K562 (cell line): ENCODE results near the gene KRTAP5-4. TPM values are rescaled to one million over a fixed set of nuclear protein-coding genes. Genes with fewer than 3 reads are reported as not detected.

Experiments
- ATAC-seq: fragments of 200-7000 bp; cut with Tn5 transposase; 3 replicates; pipeline ENCODE4 v1.9.1; 2020; ENCODE audit warnings: moderate library complexity
- BruUV-seq: library from RNA; stranded (reverse); fragments of 400-500 nt; replicated peaks from 2 replicates; lab custom pipeline; 2021; lab: Mats Ljungman, UMichigan
- CTCF ChIA-PET: fragments of 300-600 bp; formaldehyde crosslinking; extraction: SDS; loops from one replicate; lab custom pipeline; 2021; ENCODE audit warnings: low intra/inter-chr PET ratio; lab: Yijun Ruan, JAX
- POLR2A ChIA-PET: fragments of 300-600, 350-650 bp; sonication (Branson Sonifier 250); formaldehyde crosslinking; extraction: SDS; loops from one replicate; lab custom pipeline; 2021; ENCODE audit warnings: antibody characterized with exemption, inconsistent platforms; lab: Yijun Ruan, JAX
- DNase-seq, 4 experiments: peaks; one replicate each; pipeline versions ENCODE4 v3.0.0 to v3.0.0-alpha.2; 2011 to 2018; ENCODE audit warnings: low spot score in 3 of 4, mixed read lengths in 3 of 4; ENCODE audit errors: extremely low read depth in 1 of 4
- FAIRE-seq: peaks from 2 replicates; lab custom pipeline; 2011; peaks lifted over from hg19 to GRCh38; lab: Jason Lieb, UNC
- H2AFZ ChIP-seq: 2 replicates; pipeline ENCODE4 v1.6.0; 2011; ENCODE audit warnings: low read depth, low read length, control low read depth, inconsistent platforms
- H3K27ac ChIP-seq: fragments of 200-600 bp; 3 replicates; pipeline ENCODE4 v1.8.0; 2011; ENCODE audit warnings: low read depth, mild to moderate bottlenecking, control low read depth, inconsistent platforms, low read length, moderate library complexity, mixed read lengths; ENCODE audit errors: extremely low read depth
- H3K27me3 ChIP-seq, 2 experiments: fragments of 300-600 bp in 1 of 2; 2 replicates in 1 of 2; 3 replicates in 1 of 2; pipeline versions ENCODE4 v1.6.0 to v1.8.0; 2011; ENCODE audit warnings: inconsistent platforms in 2 of 2, low read length in 2 of 2, mild to moderate bottlenecking in 1 of 2, mixed read lengths in 1 of 2, moderate library complexity in 1 of 2; ENCODE audit not compliant: control insufficient read depth in 2 of 2, insufficient read depth in 2 of 2
- H3K36me3 ChIP-seq: fragments of 300-600 bp; 3 replicates; pipeline ENCODE4 v1.8.0; 2011; ENCODE audit warnings: mild to moderate bottlenecking, low read length, inconsistent platforms; ENCODE audit not compliant: control insufficient read depth, insufficient read depth
- H3K4me1 ChIP-seq, 2 experiments: fragments of 200-600 bp in 1 of 2; replicated peaks in 1 of 2; 2 replicates in 1 of 2; 3 replicates in 1 of 2; pipeline versions ENCODE4 v1.5.1 to v1.8.0; 2011; ENCODE audit warnings: inconsistent platforms in 2 of 2, low read length in 2 of 2, mild to moderate bottlenecking in 1 of 2, mixed read lengths in 1 of 2, moderate library complexity in 1 of 2; ENCODE audit not compliant: control insufficient read depth in 2 of 2, insufficient read depth in 2 of 2
- H3K4me2 ChIP-seq: 2 replicates; pipeline ENCODE4 v1.6.1; 2011; ENCODE audit warnings: low read length, control low read depth, inconsistent platforms, mixed read lengths; ENCODE audit not compliant: insufficient read depth
- H3K4me3 ChIP-seq: fragments of 200-600 bp; sonication (generic), shearing (Covaris generic); 2 replicates; pipeline ENCODE4 v1.5.1; 2016; ENCODE audit warnings: control low read depth, inconsistent platforms
- H3K79me2 ChIP-seq: fragments of 200-600 bp; 3 replicates; pipeline ENCODE4 v1.8.0; 2011; ENCODE audit warnings: low read length, inconsistent platforms; ENCODE audit not compliant: control insufficient read depth, insufficient read depth
- H3K9ac ChIP-seq, 2 experiments: 2 replicates each; pipeline versions ENCODE4 v1.6.0 to v1.6.1; 2011; ENCODE audit warnings: low read depth in 2 of 2, low read length in 2 of 2, control low read depth in 1 of 2, inconsistent platforms in 1 of 2, mild to moderate bottlenecking in 1 of 2, mixed read lengths in 1 of 2; ENCODE audit not compliant: insufficient read depth in 1 of 2
- H3K9me1 ChIP-seq: one replicate; pipeline ENCODE4 v1.6.0; 2011; ENCODE audit warnings: inconsistent platforms, mild to moderate bottlenecking, low read length, moderate library complexity; ENCODE audit not compliant: control insufficient read depth, insufficient read depth
- H3K9me3 ChIP-seq: replicated peaks from 2 replicates; pipeline ENCODE4 v1.5.1; 2011; ENCODE audit warnings: low read depth, low read length, inconsistent platforms; ENCODE audit not compliant: control insufficient read depth, insufficient read depth
- H4K20me1 ChIP-seq: replicated peaks from 2 replicates; pipeline ENCODE4 v1.6.1; 2011; ENCODE audit warnings: low read length, inconsistent platforms, mixed read lengths; ENCODE audit not compliant: control insufficient read depth, insufficient read depth
- ATF4 ChIP-seq: fragments of 450-650 bp; formaldehyde crosslinking; IDR thresholded peaks from 2 replicates; pipeline ENCODE4 v1.4.0; 2022; ENCODE audit warnings: mild to moderate bottlenecking, moderate library complexity
- FOXO4 ChIP-seq: fragments of 450-650 bp; formaldehyde crosslinking; IDR thresholded peaks from 2 replicates; pipeline ENCODE4 v1.4.0; 2020; ENCODE audit warnings: mild to moderate bottlenecking, moderate library complexity
- GTF2F1 ChIP-seq: IDR thresholded peaks from 2 replicates; pipeline ENCODE4 v1.6.1; 2011; ENCODE audit warnings: low read depth, low read length, improper control_type of control experiment
- HCFC1 ChIP-seq: IDR thresholded peaks from 2 replicates; pipeline ENCODE4 v1.6.1; 2012; ENCODE audit warnings: low read depth, low read length, improper control_type of control experiment
- KLF16 ChIP-seq: IDR thresholded peaks from 2 replicates; pipeline ENCODE4 v1.6.1; 2016; ENCODE audit warnings: antibody characterized with exemption
- MECOM ChIP-seq: fragments of 250-450 bp; sonication (Bioruptor Pico); IDR thresholded peaks from 2 replicates; pipeline ENCODE4 v1.8.0; 2022; ENCODE audit warnings: inconsistent platforms
- SETDB1 ChIP-seq: IDR thresholded peaks from one replicate; pipeline ENCODE4 v1.6.1; 2012; ENCODE audit warnings: low read length, control low read depth, inconsistent platforms
- WHSC1 ChIP-seq: IDR thresholded peaks from one replicate; pipeline ENCODE4 v1.6.1; 2012; ENCODE audit warnings: low read length, control low read depth, inconsistent platforms
- ZBTB17 ChIP-seq: fragments of 450-650 bp; formaldehyde crosslinking; IDR thresholded peaks from 2 replicates; pipeline ENCODE4 v1.4.0; 2020; ENCODE audit warnings: mild to moderate bottlenecking
- ZFPM2 ChIP-seq: fragments of 250-450 bp; sonication (Bioruptor Pico); IDR thresholded peaks from 2 replicates; pipeline ENCODE4 v1.5.1; 2022; ENCODE audit warnings: mild to moderate bottlenecking
- ZNF124 ChIP-seq: sonication (generic); formaldehyde crosslinking; IDR thresholded peaks from 2 replicates; pipeline ENCODE4 v1.8.1; 2022; ENCODE audit warnings: missing genetic modification reagents
- ZNF280B ChIP-seq: fragments of 250-450 bp; sonication (Bioruptor Pico); IDR thresholded peaks from 2 replicates; pipeline ENCODE4 v1.5.1; 2021; ENCODE audit warnings: mild to moderate bottlenecking
- ZNF764 ChIP-seq: fragments of 250-450 bp; sonication (Bioruptor Pico); IDR thresholded peaks from 2 replicates; pipeline ENCODE4 v1.4.0; 2020; ENCODE audit warnings: low read depth, mild to moderate bottlenecking, moderate library complexity
- ZNF778 ChIP-seq: fragments of 450-650 bp; formaldehyde crosslinking; IDR thresholded peaks from 2 replicates; pipeline ENCODE4 v1.4.0; 2020; ENCODE audit warnings: mild to moderate bottlenecking, moderate library complexity
- WGBS: fragments of 100-300 bp; shearing (Covaris generic); methylation state at CpG from one replicate; pipeline ENCODE4 v1.1.6; 2016; ENCODE audit warnings: low coverage, mixed read lengths; ENCODE audit not compliant: insufficient coverage; ENCODE audit errors: missing lambda C conversion rate; 5-methylcytosine and 5-hydroxymethylcytosine counted together
- in situ Hi-C: fragments of 300-500 bp; cut with MboI; formaldehyde crosslinking; loops from 4 replicates; pipeline ENCODE4 v1.15.0; 2018; ENCODE audit warnings: inconsistent platforms, mixed read lengths
- intact Hi-C: fragments of 100-400 bp; cut with micrococcal nuclease; formaldehyde crosslinking; loops from 2 replicates; pipeline ENCODE4 v1.14.2; 2022
- polyA plus RNA-seq, 8 experiments: library from polyadenylated mRNA; depleted of rRNA in 4 of 8; stranded (reverse) in 5 of 8; unstranded in 3 of 8; fragments of >200 nt; fragmentation: Nextera tagmentation in 2 of 8; fragmentation: Illumina TruSeq in 1 of 8; extraction: Ambion mirVana in 2 of 8; extraction: Trizol in 1 of 8; gene quantifications; 2 replicates each; pipeline versions ENCODE4 v1.2.1 to v1.2.3, GENCODE V29; 2011 to 2014; ENCODE audit warnings: inconsistent platforms in 1 of 8, missing spikeins in 1 of 8
- total RNA-seq, 7 experiments: library from RNA; depleted of rRNA in 6 of 7; stranded (reverse); fragments of >200 nt in 6 of 7; fragmentation: Illumina TruSeq in 2 of 7; extraction: Trizol in 2 of 7; gene quantifications; 2 replicates each; pipeline versions ENCODE4 v1.2.1 to v1.2.3, GENCODE V29; 2011 to 2021; ENCODE audit warnings: low replicate concordance in 1 of 7

The KRTAP5-4 gene
- total and polyA plus RNA-seq, 9 of the 15 experiments (the other 6 are each of a cell fraction or from before 2014, with no cell fraction given) = not detected

GRCh38 chr11:1643146-1643690 is 21.3 kb upstream of the KRTAP5-4 start:
- Histone ChIP-seq H3K4me3 (no peak overlapping the region), H3K27ac (no peak overlapping the region), H3K36me3 (no peaks in the 10 kb centered on the region), H4K20me1 (peaks cover 8% of the 10 kb centered on the region; the same call in 1 of the 2 replicates), H3K9me3 (no peaks in the 10 kb centered on the region), H3K79me2 (no peaks in the 10 kb centered on the region), H3K4me2 (no peak overlapping the region), H2AFZ (no peak overlapping the region), H3K4me1 (peaks cover 0 to 11% of the 10 kb centered on the region in 2 experiments; a peak in 2 of 5 replicates), H3K9me1 (no peaks in the 10 kb centered on the region), H3K9ac (no peak overlapping the region), H3K27me3 (peaks cover 13 to 75% of the 10 kb centered on the region in 2 experiments; a peak in 4 of 5 replicates)
- CTCF ChIA-PET = no interaction called here
- DNase-seq (no peak), FAIRE-seq (no peak), ATAC-seq (no peak)
- WGBS = 1% methylated on average over 14 of the region's 20 CpGs
- TF ChIP-seq ZFPM2 (no peak), MECOM (CRISPR knock-in tag) (no peak), KLF16 (no peak), ZNF280B (CRISPR knock-in tag) (no peak), ZNF778 (CRISPR knock-in tag) (no peak), SETDB1 (no peak), FOXO4 (CRISPR knock-in tag) (no peak), ATF4 (CRISPR knock-in tag) (no peak), WHSC1 (no peak), ZNF124 (CRISPR knock-in tag) (no peak), HCFC1 (no peak), ZNF764 (CRISPR knock-in tag) (no peak), GTF2F1 (no peak), ZBTB17 (CRISPR knock-in tag) (no peak)
- POLR2A ChIA-PET = interaction anchor here (0.6 kb wide), 1 partner anchor 24 kb away, joined by 3 read pairs; no protein-coding TSS in a partner anchor
- intact Hi-C loops = no loop called here
- BruUV-seq = no TSS peak
- in situ Hi-C loops = no loop called here
